GM21717 (cell line): ENCODE measurements around the gene PROS1.
"Not testable (repeated sequence)": the region's sequence is repeated elsewhere in the genome, so short reads cannot be mapped to it uniquely, and the experiment has no call there.

Source experiments
- ATAC-seq: cut with Tn5 transposase; IDR thresholded peaks from one replicate; pipeline ENCODE4 v1.9.1; 2021; ENCODE audit warnings: mild to moderate bottlenecking, moderate library complexity; ENCODE audit not compliant: unreplicated experiment

PROS1 gene

GRCh38 chr3:93878250-93879017, 95.3 kb downstream of the PROS1 start:
- not testable (repeated sequence) for ATAC-seq

DNA sequence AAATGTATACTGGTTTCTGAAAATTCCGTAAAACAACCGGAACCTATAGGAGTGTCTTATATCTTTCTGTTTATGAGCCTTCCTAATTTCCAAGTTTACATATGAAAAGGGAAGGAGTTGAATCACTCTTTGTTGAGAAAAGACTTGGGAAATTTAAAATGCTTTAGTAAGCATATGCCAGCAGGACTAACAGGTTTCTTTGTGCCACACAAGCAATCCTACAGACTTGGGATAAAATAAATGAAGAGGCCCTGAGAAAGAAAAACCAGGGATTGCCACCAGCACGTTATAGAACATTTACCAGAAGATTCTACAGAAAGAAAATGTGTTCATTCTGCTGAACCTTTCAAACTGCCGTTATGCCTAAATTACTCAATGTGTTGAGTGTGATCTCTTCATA, 96.3 kb downstream of the PROS1 start:
- ATAC-seq = not testable (repeated sequence)

GRCh38 chr3:93873412-93873811, 100.3 kb downstream of the PROS1 start:
- ATAC-seq = not testable (repeated sequence)

DNA sequence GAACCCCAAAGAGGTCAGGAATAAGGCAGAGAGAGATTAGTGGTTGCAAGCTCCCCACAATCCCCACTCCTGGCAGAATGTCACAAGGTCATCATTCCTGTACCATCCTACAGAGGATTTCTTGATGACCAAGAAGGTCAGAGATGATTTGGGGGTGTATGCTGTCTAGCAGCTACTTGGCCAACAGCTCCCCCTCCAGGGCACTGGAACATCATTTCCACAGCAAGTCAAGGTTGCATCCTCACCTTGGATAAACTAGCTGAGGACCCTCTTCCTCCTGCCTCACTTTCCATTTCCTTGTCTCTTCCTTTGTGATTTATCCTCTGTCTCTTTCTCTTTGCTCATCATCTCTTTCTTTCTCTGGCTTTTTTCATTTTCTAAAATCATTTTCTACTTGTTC, 106.3 kb downstream of the PROS1 start:
- ATAC-seq = no peak

DNA sequence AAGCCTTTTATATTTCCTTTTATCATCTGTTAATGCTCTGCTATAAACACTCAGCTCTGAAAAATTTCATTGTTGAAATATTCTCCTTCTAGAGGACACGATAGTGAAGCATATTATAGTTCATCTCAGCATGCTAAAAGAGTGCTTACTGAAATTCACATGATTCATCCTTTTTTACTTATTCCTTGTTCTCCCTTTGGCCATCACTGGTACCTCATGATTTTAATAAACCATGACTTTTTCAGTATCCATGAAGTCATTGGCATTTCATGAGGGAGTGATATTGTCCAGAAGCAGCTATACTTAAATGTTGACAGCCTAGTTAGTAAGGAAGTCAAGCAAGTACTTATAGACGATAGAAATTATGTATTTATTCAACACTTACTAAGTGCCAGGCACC, 112.7 kb downstream of the PROS1 start:
- no peak for ATAC-seq

- ATAC-seq = no peak
Measured at GRCh38 chr3:93855401-93855800, 118.3 kb downstream of the PROS1 start.

- ATAC-seq = not testable (repeated sequence)
Measured at GRCh38 chr3:93852228-93852627, 121.5 kb downstream of the PROS1 start.

DNA sequence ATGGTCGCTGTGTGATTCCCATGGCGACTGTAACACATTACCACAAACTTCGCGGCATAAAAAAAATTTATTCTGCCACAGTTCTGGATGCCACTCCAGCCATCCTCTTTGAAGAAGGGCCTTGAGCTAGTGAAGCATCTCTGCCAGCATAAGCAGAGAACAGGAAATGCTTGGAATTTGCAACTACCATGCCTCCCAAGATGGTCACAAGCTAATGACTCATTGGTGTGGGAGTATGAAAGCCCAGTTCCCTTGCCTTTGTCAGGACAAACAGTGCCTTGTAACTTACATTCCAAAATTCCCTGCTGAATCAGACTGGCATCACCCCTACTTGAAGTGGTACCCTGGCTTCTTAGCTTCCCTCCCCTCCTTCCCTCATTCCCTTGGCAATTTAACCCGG, 129.7 kb downstream of the PROS1 start:
- ATAC-seq = no peak

GRCh38 chr3:93839193-93839592, 134.5 kb downstream of the PROS1 start:
- ATAC-seq = not testable (repeated sequence)
